ENCODE measurements around the gene OR4C6. TPM values are rescaled to one million over a fixed set of nuclear protein-coding genes. Genes with fewer than 3 reads are reported as not detected.

The OR4C6 gene
- polyA plus RNA-seq, 1 of the 3 experiments (the other 2 are of a cell fraction): not detected

DNA sequence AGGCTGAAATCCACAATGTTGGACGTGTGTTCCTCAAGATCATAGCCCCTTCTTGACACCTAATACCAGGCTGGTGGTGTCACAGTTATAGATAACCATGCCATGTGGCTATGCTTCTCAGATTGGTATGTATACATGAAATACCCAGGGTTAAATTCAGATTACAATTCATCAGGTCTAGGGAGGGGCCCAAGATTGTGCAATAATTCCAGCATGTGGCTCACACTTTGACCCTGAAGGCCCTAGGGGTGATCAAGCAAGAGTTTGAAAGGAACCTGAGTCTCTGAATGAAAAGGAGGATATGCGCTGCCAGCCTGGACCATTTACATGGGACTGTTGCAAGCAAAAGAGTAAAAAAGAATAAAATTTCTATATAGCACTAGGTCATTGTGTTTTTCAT is 7.4 kb downstream of the OR4C6 start:
- no peak overlapping the region for H3K4me2 ChIP-seq
- ChIA-PET CTCF (no interaction called here), POLR2A (no interaction called here)
- H4K20me1 ChIP-seq (ENCODE audit: insufficient read depth): no peaks in the 10 kb centered on the region
- no peaks in the 10 kb centered on the region for H3F3A ChIP-seq (replicated peaks; ENCODE audit: insufficient read depth)
- H3K9me2 ChIP-seq: no peaks in the 10 kb centered on the region
- WGBS (ENCODE audit: low lambda C conversion rate): 11% methylated on average over 2 of the region's 2 CpGs
- no peak for TF ChIP-seq EP300 (IDR thresholded peaks at IDR 0.05; ENCODE audit: borderline replicate concordance in 1 of 2, low read depth in 1 of 2, low read length in 1 of 2)
- TF ChIP-seq, protein P1, sequence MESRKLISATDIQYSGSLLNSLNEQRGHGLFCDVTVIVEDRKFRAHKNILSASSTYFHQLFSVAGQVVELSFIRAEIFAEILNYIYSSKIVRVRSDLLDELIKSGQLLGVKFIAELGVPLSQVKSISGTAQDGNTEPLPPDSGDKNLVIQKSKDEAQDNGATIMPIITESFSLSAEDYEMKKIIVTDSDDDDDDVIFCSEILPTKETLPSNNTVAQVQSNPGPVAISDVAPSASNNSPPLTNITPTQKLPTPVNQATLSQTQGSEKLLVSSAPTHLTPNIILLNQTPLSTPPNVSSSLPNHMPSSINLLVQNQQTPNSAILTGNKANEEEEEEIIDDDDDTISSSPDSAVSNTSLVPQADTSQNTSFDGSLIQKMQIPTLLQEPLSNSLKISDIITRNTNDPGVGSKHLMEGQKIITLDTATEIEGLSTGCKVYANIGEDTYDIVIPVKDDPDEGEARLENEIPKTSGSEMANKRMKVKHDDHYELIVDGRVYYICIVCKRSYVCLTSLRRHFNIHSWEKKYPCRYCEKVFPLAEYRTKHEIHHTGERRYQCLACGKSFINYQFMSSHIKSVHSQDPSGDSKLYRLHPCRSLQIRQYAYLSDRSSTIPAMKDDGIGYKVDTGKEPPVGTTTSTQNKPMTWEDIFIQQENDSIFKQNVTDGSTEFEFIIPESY (IDR thresholded peaks at IDR 0.05; ENCODE audit: borderline replicate concordance, low read depth): no peak
- TF ChIP-seq SMC3 (IDR thresholded peaks at IDR 0.05; ENCODE audit: low read depth, low read length): no peak
- TF ChIP-seq EZH2phosphoT487 (IDR thresholded peaks at IDR 0.05; ENCODE audit: borderline replicate concordance, low read depth): no peak
- TF ChIP-seq GABPA (IDR thresholded peaks at IDR 0.05; ENCODE audit: low read depth): no peak
- TF ChIP-seq, protein P2, sequence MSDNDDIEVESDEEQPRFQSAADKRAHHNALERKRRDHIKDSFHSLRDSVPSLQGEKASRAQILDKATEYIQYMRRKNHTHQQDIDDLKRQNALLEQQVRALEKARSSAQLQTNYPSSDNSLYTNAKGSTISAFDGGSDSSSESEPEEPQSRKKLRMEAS (IDR thresholded peaks at IDR 0.05; ENCODE audit: low read depth): no peak
- TF ChIP-seq RAD21 (IDR thresholded peaks at IDR 0.05; ENCODE audit: low read length): no peak
- no peak for TF ChIP-seq FOSL2 (IDR thresholded peaks at IDR 0.05; ENCODE audit: borderline replicate concordance, low read depth)
- TF ChIP-seq, protein P3, sequence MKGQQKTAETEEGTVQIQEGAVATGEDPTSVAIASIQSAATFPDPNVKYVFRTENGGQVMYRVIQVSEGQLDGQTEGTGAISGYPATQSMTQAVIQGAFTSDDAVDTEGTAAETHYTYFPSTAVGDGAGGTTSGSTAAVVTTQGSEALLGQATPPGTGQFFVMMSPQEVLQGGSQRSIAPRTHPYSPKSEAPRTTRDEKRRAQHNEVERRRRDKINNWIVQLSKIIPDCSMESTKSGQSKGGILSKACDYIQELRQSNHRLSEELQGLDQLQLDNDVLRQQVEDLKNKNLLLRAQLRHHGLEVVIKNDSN (IDR thresholded peaks at IDR 0.05; ENCODE audit: borderline replicate concordance, low read depth): no peak
- no peak for TF ChIP-seq SIN3A (IDR thresholded peaks at IDR 0.05; ENCODE audit: borderline replicate concordance, low read depth, low read length)
- TF ChIP-seq CHD2 (IDR thresholded peaks at IDR 0.05; ENCODE audit: low read length, partially characterized antibody): no peak
- TF ChIP-seq, protein P4, sequence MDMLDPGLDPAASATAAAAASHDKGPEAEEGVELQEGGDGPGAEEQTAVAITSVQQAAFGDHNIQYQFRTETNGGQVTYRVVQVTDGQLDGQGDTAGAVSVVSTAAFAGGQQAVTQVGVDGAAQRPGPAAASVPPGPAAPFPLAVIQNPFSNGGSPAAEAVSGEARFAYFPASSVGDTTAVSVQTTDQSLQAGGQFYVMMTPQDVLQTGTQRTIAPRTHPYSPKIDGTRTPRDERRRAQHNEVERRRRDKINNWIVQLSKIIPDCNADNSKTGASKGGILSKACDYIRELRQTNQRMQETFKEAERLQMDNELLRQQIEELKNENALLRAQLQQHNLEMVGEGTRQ (IDR thresholded peaks at IDR 0.05; ENCODE audit: borderline replicate concordance, low read depth, low read length): no peak
- TF ChIP-seq MXI1 (IDR thresholded peaks at IDR 0.05; ENCODE audit: low read depth, low read length): no peak
- TF ChIP-seq TCF12 (IDR thresholded peaks at IDR 0.05): no peak
- TF ChIP-seq GATA2 (CRISPR knock-in tag; IDR thresholded peaks at IDR 0.05): no peak
- no peak for TF ChIP-seq RFX5 (IDR thresholded peaks at IDR 0.05; ENCODE audit: low read length)
- H3K36me3 ChIP-seq (replicated peaks in 1 of 2; ENCODE audit: control insufficient read depth in 1 of 2, insufficient read depth in 2 of 2, low read length in 1 of 2): no peaks in the 10 kb centered on the region
- DNase-seq: no peak
- H3K79me2 ChIP-seq (ENCODE audit: insufficient read depth): no peaks in the 10 kb centered on the region
- H3K27ac ChIP-seq (ENCODE audit: low read depth in 2 of 2, low read length in 1 of 2): no peak overlapping the region
- H2AFZ ChIP-seq (ENCODE audit: low read depth): no peak overlapping the region
- H3K9me3 ChIP-seq: no peaks in the 10 kb centered on the region
- no peak overlapping the region for H3K4me3 ChIP-seq (ENCODE audit: low read depth in 2 of 2, low read length in 1 of 2)
- no peaks in the 10 kb centered on the region for H3K27me3 ChIP-seq (ENCODE audit: insufficient read depth)
- no peaks in the 10 kb centered on the region for H3K4me1 ChIP-seq (ENCODE audit: control insufficient read depth in 1 of 2, insufficient read depth in 2 of 2, low read depth in 1 of 2, low read length in 1 of 2)
- H3K9ac ChIP-seq: no peak overlapping the region

All from SK-N-SH (cell line).